Naive thymus-derived CD8-positive, alpha-beta T cell (primary cell): ENCODE data around the gene PHF21B. TPM values are rescaled to one million over a fixed set of nuclear protein-coding genes. Genes with fewer than 3 reads are reported as not detected.

Experiments used
- ATAC-seq, 2 donors: fragments of 150-1000 bp; cut with Tn5 transposase in 1 of 2; sonication (Bioruptor Pico), chemical (Tn5 transposase) in 1 of 2; 1 replicate in 1 of 2; 2 replicates in 1 of 2; pipeline ENCODE4 v1.10.0; 2021; ENCODE audit warnings: mild to moderate bottlenecking in 2 of 2, moderate library complexity in 2 of 2
- POLR2A ChIA-PET: fragments of 350-600 bp; sonication (Branson Sonifier 250); formaldehyde crosslinking; loops from one replicate; lab custom pipeline; 2021; ENCODE audit warnings: antibody characterized with exemption; lab: Charles Lee
- DNase-seq, 10 donors: peaks; one replicate each; pipeline versions ENCODE4 v3.0.0 to v3.0.0-alpha.2; 2020 to 2022
- H3K27ac Mint-ChIP-seq, 10 donors: one replicate each; pipeline ENCODE4 v1.8.0; 2020 to 2022; ENCODE audit warnings: mild to moderate bottlenecking in 10 of 10, mixed read lengths in 10 of 10, moderate library complexity in 4 of 10, inconsistent platforms in 1 of 10
- H3K27me3 Mint-ChIP-seq, 5 donors: one replicate each; pipeline ENCODE4 v1.8.0; 2021 to 2022; ENCODE audit warnings: mixed read lengths in 5 of 5
- H3K36me3 Mint-ChIP-seq, 3 donors: one replicate each; pipeline ENCODE4 v1.8.0; 2020 to 2022; ENCODE audit warnings: mixed read lengths in 3 of 3, mild to moderate bottlenecking in 2 of 3, inconsistent platforms in 1 of 3
- H3K4me1 Mint-ChIP-seq, 4 donors: one replicate each; pipeline ENCODE4 v1.8.0; 2021 to 2022; ENCODE audit warnings: mixed read lengths in 4 of 4
- H3K4me3 Mint-ChIP-seq, 10 donors: one replicate each; pipeline ENCODE4 v1.8.0; 2020 to 2022; ENCODE audit warnings: mild to moderate bottlenecking in 10 of 10, mixed read lengths in 10 of 10, moderate library complexity in 6 of 10, inconsistent platforms in 1 of 10
- H3K9me3 Mint-ChIP-seq, 9 donors: one replicate each; pipeline ENCODE4 v1.8.0; 2020 to 2022; ENCODE audit warnings: mixed read lengths in 9 of 9, mild to moderate bottlenecking in 3 of 9, inconsistent platforms in 1 of 9, moderate library complexity in 1 of 9
- polyA plus RNA-seq, 3 donors: library from polyadenylated mRNA; unstranded; fragments of 300-500 nt; fragmentation: Illumina TruSeq; gene quantifications; one replicate each; pipeline ENCODE4 v1.2.3, GENCODE V29; 2021
- total RNA-seq, 8 experiments: library from RNA in 2 of 8; stranded (reverse) in 2 of 8; gene quantifications; one replicate each; pipeline ENCODE4 v1.2.3 and lab custom pipeline; 2021 to 2026

Gene PHF21B
- total and polyA plus RNA-seq, 5 experiments from 2014 or later: not detected

DNA sequence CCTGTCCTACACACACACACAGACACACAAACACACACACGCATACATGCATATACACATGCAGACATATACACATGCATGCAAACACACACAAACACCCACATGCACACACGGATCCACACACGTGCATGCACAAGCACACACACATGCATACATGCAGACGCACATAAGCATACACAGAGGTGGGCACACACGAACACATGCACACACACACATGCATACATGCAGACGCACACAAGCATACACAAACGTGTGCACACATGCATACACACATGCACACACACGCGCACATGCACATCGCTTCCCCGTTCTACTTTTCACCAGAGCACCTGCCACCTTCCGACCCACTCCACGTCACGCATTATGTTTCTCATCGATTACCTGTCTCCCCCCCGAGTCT, 13.2 kb downstream of the PHF21B start:
- Mint-ChIP-seq H3K4me1 (peaks cover 0 to 1% (median 0%) of the 10 kb centered on the region in 4 donors), H3K27me3 (peaks cover 7 to 49% (median 28%) of the 10 kb centered on the region in 5 donors), H3K4me3 (peak overlapping the region in 1 of 10 donors; percentile 8), H3K27ac (no peak overlapping the region), H3K9me3 (peaks cover 0 to 2% (median 0%) of the 10 kb centered on the region in 9 donors), H3K36me3 (no peaks in the 10 kb centered on the region)
- POLR2A ChIA-PET: no interaction called here
- DNase-seq: no peak
- ATAC-seq: no peak

DNA sequence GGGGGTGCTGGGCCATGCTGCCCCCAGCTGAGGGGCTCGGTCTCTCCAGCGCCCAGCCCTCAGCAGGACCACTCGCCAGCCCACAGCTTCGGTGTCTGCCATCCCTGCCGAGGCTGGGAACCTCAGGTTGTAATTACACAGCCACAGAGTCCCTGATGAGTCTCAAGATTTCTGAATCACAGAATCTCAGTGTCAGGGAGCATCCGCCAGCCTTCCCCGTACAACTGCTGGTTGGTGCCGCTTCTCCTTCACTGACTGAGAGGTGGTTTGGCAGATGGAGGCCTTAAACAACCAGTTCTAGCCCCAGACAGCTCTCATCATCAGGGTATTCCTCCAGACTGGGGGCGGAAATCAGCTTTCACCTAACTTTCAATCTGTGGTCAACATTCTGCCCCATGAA, 13.7 kb downstream of the PHF21B start:
- Mint-ChIP-seq H3K27ac (no peak overlapping the region), H3K9me3 (peaks cover 0 to 2% (median 0%) of the 10 kb centered on the region in 9 donors), H3K36me3 (no peaks in the 10 kb centered on the region), H3K4me3 (no peak overlapping the region), H3K27me3 (peaks cover 7 to 44% (median 24%) of the 10 kb centered on the region in 5 donors), H3K4me1 (peaks cover 0 to 1% (median 0%) of the 10 kb centered on the region in 4 donors)
- ATAC-seq (no peak), DNase-seq (no peak)
- POLR2A ChIA-PET: no interaction called here

DNA sequence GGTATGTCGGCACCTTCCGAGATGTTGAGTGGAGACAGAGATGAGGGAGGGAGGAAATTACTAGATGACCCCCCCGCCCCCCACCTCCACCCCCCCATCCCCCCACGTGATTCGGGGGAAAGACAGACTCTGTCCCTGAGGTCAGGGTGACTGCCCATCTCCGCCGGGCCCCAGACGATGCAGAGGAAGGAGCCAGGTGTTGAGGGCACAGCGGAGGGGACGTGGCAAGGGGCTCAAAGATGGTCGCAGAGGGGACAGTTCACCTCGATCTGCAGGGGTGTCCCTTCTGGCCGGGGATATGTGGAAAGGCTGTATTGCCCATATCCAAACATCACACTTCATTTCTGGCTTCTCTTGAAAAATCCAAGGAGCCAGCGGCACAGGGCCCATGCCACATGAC, 14.1 kb downstream of the PHF21B start:
- POLR2A ChIA-PET: no interaction called here
- ATAC-seq (no peak), DNase-seq (no peak)
- H3K4me3 Mint-ChIP-seq: no peak overlapping the region
- H3K4me1 Mint-ChIP-seq: peaks cover 0 to 1% (median 0%) of the 10 kb centered on the region in 4 donors
- no peaks in the 10 kb centered on the region for H3K9me3 Mint-ChIP-seq
- H3K27ac Mint-ChIP-seq: no peak overlapping the region
- H3K27me3 Mint-ChIP-seq: peaks cover 7 to 40% (median 24%) of the 10 kb centered on the region in 5 donors
- no peaks in the 10 kb centered on the region for H3K36me3 Mint-ChIP-seq

- Mint-ChIP-seq H3K9me3 (no peaks in the 10 kb centered on the region), H3K4me3 (no peak overlapping the region), H3K27me3 (peaks cover 9 to 39% (median 24%) of the 10 kb centered on the region in 5 donors), H3K27ac (no peak overlapping the region), H3K4me1 (peaks cover 0 to 1% (median 0%) of the 10 kb centered on the region in 4 donors), H3K36me3 (no peaks in the 10 kb centered on the region)
- ATAC-seq (no peak), DNase-seq (no peak)
- POLR2A ChIA-PET: no interaction called here
These were observed 14.7 kb downstream of the PHF21B start for GRCh38 chr22:44995105-44995514.

GRCh38 chr22:44994399-44995104, 15.3 kb downstream of the PHF21B start:
- H3K4me1 Mint-ChIP-seq: peaks cover 0 to 1% (median 0%) of the 10 kb centered on the region in 4 donors
- POLR2A ChIA-PET: no interaction called here
- no peaks in the 10 kb centered on the region for H3K9me3 Mint-ChIP-seq
- peaks cover 9 to 35% (median 22%) of the 10 kb centered on the region in 5 donors for H3K27me3 Mint-ChIP-seq
- no peak overlapping the region for H3K4me3 Mint-ChIP-seq
- DNase-seq: no peak
- no peak overlapping the region for H3K27ac Mint-ChIP-seq
- no peak for ATAC-seq
- H3K36me3 Mint-ChIP-seq: no peaks in the 10 kb centered on the region

- no peak overlapping the region for H3K27ac Mint-ChIP-seq
- DNase-seq (no peak), ATAC-seq (no peak)
- no peaks in the 10 kb centered on the region for H3K9me3 Mint-ChIP-seq
- peaks cover 9 to 23% (median 11%) of the 10 kb centered on the region in 5 donors for H3K27me3 Mint-ChIP-seq
- H3K4me3 Mint-ChIP-seq: no peak overlapping the region
- H3K36me3 Mint-ChIP-seq: no peaks in the 10 kb centered on the region
- no peaks in the 10 kb centered on the region for H3K4me1 Mint-ChIP-seq
- POLR2A ChIA-PET: no interaction called here
These were observed 17.6 kb downstream of the PHF21B start for GRCh38 chr22:44992166-44992565.

DNA sequence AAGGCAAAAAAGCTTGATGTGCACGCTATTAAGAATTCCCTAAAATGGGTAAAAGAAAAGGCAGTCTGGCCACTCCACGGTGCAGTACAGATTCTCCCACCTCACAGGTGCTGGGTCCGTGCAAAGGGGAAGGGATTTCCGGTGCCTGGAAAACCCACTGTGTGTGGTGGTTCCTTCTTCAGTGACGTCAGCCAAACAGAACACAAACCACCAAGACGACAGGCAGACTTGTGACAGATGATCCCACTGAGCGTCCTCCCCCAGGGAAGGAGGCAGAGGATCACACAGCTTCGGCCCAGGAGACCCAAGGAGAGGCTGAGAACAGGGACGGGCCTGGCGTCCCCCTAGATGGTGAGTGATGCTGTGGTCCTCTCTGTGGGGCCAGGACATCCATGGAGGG, 18.6 kb downstream of the PHF21B start:
- no peaks in the 10 kb centered on the region for H3K9me3 Mint-ChIP-seq
- no peak overlapping the region for H3K27ac Mint-ChIP-seq
- H3K4me3 Mint-ChIP-seq: no peak overlapping the region
- POLR2A ChIA-PET: no interaction called here
- ATAC-seq (no peak), DNase-seq (no peak)
- H3K4me1 Mint-ChIP-seq: no peaks in the 10 kb centered on the region
- peaks cover 2 to 19% (median 4%) of the 10 kb centered on the region in 5 donors for H3K27me3 Mint-ChIP-seq
- H3K36me3 Mint-ChIP-seq: no peaks in the 10 kb centered on the region

DNA sequence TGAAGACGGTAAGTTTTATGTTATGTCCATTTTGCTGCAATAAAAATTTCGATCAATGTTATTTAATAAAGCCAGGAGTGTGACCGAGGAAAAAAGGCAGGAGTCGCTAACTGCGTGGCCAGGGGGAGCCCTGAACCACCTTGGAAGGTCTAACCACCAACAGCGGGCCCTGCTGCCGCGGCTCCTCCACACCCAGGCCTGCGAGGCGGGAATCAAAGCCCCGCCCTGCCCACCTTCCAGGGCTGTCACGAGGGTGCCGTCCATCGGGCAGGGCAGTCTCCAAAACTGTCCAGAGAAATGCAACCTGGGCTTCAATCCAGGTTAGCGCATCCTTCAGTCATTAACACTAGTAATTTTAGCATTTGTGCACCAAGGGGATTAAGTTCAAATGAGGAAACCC, 19.0 kb downstream of the PHF21B start:
- POLR2A ChIA-PET: no interaction called here
- ATAC-seq (no peak), DNase-seq (no peak)
- Mint-ChIP-seq H3K9me3 (no peaks in the 10 kb centered on the region), H3K4me3 (no peak overlapping the region), H3K4me1 (no peaks in the 10 kb centered on the region), H3K27me3 (peaks cover 0 to 18% (median 4%) of the 10 kb centered on the region in 5 donors), H3K27ac (no peak overlapping the region), H3K36me3 (no peaks in the 10 kb centered on the region)

DNA sequence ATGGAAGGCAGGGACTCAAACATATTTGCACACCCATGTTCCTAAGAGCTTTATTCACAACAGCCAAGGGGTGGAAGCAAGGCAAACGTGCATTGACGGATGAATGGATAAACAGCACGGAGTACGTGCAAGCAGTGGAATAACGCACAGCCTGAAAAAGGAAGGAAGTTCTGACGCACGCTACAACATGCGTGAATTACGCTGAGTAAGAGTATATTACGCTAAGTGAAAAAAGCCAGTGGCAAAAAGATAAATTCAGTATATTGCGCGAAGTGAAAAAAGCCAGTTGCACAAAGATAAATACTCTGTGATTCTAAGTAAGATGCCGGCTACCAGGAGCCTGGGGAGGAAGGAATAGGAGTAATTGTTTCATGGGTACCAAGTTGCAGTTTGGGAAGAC, 19.5 kb downstream of the PHF21B start:
- DNase-seq (no peak), ATAC-seq (no peak)
- no peaks in the 10 kb centered on the region for H3K36me3 Mint-ChIP-seq
- H3K4me1 Mint-ChIP-seq: no peaks in the 10 kb centered on the region
- no peak overlapping the region for H3K27ac Mint-ChIP-seq
- peaks cover 0 to 18% (median 4%) of the 10 kb centered on the region in 5 donors for H3K27me3 Mint-ChIP-seq
- H3K4me3 Mint-ChIP-seq: no peak overlapping the region
- H3K9me3 Mint-ChIP-seq: no peaks in the 10 kb centered on the region
- POLR2A ChIA-PET: no interaction called here

DNA sequence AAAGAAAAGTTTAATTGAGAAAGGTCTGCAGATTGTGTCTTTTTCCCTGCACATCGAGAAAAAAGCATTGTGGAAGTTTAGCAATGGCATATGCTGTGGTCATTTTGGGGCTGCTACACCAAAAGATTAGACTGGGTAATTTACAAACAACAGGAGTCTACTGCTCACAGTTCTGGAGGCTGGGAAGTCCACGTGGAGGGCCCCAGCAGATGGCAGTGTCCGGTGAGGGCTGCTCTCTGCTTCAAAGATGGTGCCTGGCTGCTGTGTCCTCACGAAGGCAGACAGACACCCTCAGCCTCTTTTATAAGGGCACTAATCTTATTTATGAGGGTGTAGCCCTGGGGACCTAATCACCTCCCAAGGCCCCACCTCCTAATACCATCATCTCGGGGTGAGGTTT, 21.1 kb downstream of the PHF21B start:
- ATAC-seq (no peak), DNase-seq (no peak)
- Mint-ChIP-seq H3K9me3 (no peaks in the 10 kb centered on the region), H3K4me3 (no peak overlapping the region), H3K27ac (no peak overlapping the region), H3K27me3 (peaks cover 0 to 18% (median 3%) of the 10 kb centered on the region in 5 donors), H3K4me1 (no peaks in the 10 kb centered on the region), H3K36me3 (no peaks in the 10 kb centered on the region)
- POLR2A ChIA-PET: no interaction called here

- no peak overlapping the region for H3K27ac Mint-ChIP-seq
- POLR2A ChIA-PET: no interaction called here
- H3K4me1 Mint-ChIP-seq: no peaks in the 10 kb centered on the region
- ATAC-seq (no peak), DNase-seq (no peak)
- peaks cover 2 to 14% (median 7%) of the 10 kb centered on the region in 5 donors for H3K27me3 Mint-ChIP-seq
- H3K36me3 Mint-ChIP-seq: no peaks in the 10 kb centered on the region
- H3K9me3 Mint-ChIP-seq: no peaks in the 10 kb centered on the region
- no peak overlapping the region for H3K4me3 Mint-ChIP-seq
These were observed 22.9 kb downstream of the PHF21B start for GRCh38 chr22:44986926-44987325.

DNA sequence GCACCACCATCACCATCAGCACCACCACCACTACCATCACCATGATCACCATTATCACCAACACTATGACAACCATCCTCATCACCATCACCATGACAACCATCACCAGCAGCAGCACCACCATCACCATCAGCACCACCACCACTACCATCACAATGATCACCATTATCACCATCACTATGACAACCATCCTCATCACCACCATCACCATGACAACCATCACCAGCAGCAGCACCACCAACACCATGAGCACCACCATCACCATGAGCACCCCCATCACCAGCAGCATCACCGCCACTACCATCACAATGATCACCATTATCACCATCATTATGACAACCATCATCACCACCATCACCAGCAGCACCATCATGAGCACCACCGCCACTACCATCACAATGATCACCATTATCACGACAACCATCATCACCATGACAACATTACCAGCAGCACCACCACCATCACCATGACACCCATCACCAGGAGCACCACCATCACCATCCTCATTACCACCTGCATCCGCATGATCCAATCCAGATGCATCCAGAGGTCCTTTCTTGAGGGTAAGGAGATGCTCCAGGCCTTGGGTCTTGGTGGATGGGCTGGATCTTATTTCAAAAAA, 23.8 kb downstream of the PHF21B start:
- no peak overlapping the region for H3K27ac Mint-ChIP-seq
- POLR2A ChIA-PET: no interaction called here

DNA sequence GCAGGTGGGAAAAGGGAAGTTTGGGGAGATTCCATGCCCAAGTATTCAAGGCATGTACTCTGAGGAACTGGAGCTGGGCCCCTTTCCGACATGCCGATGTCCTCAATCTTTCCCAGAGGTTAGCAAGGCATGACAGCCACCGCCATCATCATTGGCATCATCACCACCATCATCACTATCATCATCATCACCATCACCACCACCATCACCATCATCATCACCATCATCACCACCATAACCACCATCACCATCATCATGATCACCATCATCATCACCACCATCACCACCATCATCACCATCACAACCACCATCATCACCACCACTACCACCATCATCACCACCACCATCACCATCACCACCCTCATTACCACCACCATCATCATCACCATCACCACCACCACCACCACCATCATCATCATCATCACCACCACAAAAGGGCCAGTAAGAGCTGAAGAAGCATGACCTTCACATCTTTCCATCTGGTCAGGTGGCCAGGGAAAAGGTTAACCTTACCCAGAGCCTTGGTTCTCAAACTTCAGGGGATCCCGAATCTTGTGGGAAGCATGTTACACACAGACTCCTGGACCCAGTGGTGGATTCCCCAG, 25.8 kb downstream of the PHF21B start:
- no peaks in the 10 kb centered on the region for H3K4me1 Mint-ChIP-seq
- DNase-seq: no peak
- no peak overlapping the region for H3K4me3 Mint-ChIP-seq
- no peak overlapping the region for H3K27ac Mint-ChIP-seq
- no peak for ATAC-seq
- no peaks in the 10 kb centered on the region for H3K9me3 Mint-ChIP-seq
- H3K36me3 Mint-ChIP-seq: no peaks in the 10 kb centered on the region
- H3K27me3 Mint-ChIP-seq: peaks cover 2 to 34% (median 19%) of the 10 kb centered on the region in 5 donors
- POLR2A ChIA-PET: no interaction called here

More for the DNA sequence above, 23.8 kb downstream of the PHF21B start:
- no peak for DNase-seq
- H3K36me3 Mint-ChIP-seq: no peaks in the 10 kb centered on the region
- no peaks in the 10 kb centered on the region for H3K9me3 Mint-ChIP-seq
- H3K4me1 Mint-ChIP-seq: no peaks in the 10 kb centered on the region
- H3K27me3 Mint-ChIP-seq: peaks cover 2 to 16% (median 14%) of the 10 kb centered on the region in 5 donors
- no peak for ATAC-seq
- no peak overlapping the region for H3K4me3 Mint-ChIP-seq
